ENCODE measurements around the gene CCNI. TPM values are rescaled to one million over a fixed set of nuclear protein-coding genes. Genes with fewer than 3 reads are reported as not detected.

CCNI gene, protein sequence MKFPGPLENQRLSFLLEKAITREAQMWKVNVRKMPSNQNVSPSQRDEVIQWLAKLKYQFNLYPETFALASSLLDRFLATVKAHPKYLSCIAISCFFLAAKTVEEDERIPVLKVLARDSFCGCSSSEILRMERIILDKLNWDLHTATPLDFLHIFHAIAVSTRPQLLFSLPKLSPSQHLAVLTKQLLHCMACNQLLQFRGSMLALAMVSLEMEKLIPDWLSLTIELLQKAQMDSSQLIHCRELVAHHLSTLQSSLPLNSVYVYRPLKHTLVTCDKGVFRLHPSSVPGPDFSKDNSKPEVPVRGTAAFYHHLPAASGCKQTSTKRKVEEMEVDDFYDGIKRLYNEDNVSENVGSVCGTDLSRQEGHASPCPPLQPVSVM
- total RNA-seq: 152 TPM

DNA sequence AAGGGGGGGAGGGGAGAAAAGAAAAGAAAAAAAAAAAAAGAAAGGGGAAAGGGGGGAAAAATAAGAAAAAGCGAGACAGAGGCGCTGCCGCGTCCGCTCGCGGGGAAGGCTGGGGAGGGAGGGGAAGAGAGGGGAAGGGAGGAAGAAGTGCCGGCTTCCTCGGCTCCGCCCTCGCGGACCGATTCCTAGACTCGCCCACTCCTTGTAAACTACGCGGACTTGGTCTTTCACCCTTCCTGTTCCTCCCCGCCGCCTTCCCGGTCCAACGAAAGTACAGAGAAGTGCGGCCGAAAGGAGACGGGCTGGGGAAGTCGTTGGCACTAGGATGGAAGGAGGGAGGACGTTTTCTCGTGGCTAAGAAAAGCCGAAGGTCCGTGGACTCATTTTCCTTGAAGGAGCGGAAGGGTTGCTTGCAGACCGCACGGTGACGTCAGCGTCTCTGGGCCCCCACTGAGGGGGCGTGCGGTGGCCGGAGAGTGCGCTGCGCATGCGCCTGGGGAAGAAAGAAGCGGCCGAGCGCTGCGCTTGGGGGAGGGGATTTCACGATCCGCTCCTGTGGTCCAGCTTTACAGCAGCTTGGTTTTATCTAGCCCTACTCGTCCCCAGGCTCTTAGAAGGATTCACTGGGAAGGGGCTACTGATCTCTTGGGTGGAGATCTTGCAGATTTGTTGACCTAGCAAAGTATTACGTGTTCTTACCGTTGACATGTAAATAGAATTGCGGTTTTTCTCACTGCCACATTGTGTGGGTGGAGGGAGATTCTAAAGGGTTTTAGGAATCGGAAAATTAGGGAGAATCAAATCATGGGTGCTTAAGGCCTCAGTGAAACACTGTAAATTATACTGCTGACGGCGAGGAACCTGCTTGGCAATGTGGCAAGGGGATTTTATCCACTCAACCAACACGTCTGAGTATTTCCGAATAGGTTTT lies at the start of gene CCNI:
CCNI (minus strand) TSS at position 121 of the 931 bp plus-strand sequence. CDS start 9,627 bp downstream, outside the sequence.
- peak within 1 kb of the TSS; percentile 99 for H3K27ac ChIP-seq (ENCODE audit: low read depth, low read length)
- peak within 1 kb of the TSS; percentile 96 to 98 (median 97) for H3K4me3 ChIP-seq (ENCODE audit: low read length in 3 of 3)
- H3K36me3 ChIP-seq (ENCODE audit: control insufficient read depth in 3 of 3, insufficient read depth in 3 of 3, low read length in 3 of 3): no peaks in the 10 kb centered on the region
- H3K27me3 ChIP-seq (ENCODE audit: control insufficient read depth in 3 of 3, insufficient read depth in 3 of 3, low read length in 3 of 3): no peaks in the 10 kb centered on the region
- peaks cover 19 to 33% (median 20%) of the 10 kb centered on the region in 3 donors for H3K4me1 ChIP-seq (ENCODE audit: control insufficient read depth in 3 of 3, insufficient read depth in 3 of 3, low read length in 3 of 3)
- H3K9me3 ChIP-seq (ENCODE audit: control insufficient read depth in 3 of 3, low read length in 3 of 3): no peaks in the 10 kb centered on the region
- peak within 1 kb of the TSS; percentile 85 to 99 (median 98) for H3K9ac ChIP-seq (ENCODE audit: low read depth in 1 of 3, low read length in 3 of 3)

DNA sequence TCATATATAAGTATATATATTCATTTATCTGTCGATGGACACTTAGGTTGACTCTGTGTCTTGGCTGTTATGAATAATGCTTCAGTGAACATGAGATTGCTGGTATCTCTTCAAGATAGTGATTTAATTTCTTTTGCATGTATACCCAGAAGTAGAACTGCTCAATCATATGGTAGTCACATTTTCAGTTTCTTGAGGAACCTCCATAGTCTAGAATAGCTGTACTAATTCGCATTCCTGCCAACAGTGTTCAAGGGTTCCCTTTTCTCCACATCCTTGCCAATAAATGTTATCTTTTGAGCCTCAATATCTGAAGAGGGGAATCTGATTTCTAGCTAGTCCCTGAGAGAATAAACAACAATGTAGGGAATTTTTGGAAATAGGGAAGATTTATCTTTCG lies 48.8 kb upstream of the CCNI start:
- peaks cover 0 to 4% (median 0%) of the 10 kb centered on the region in 3 donors for H3K27me3 ChIP-seq (ENCODE audit: control insufficient read depth in 3 of 3, insufficient read depth in 3 of 3, low read length in 3 of 3)
- H3K4me3 ChIP-seq (ENCODE audit: low read length in 3 of 3): no peak overlapping the region
- H3K36me3 ChIP-seq (ENCODE audit: control insufficient read depth in 3 of 3, insufficient read depth in 3 of 3, low read length in 3 of 3): no peaks in the 10 kb centered on the region
- peaks cover 5 to 8% (median 8%) of the 10 kb centered on the region in 3 donors for H3K4me1 ChIP-seq (ENCODE audit: control insufficient read depth in 3 of 3, insufficient read depth in 3 of 3, low read length in 3 of 3)
- H3K9ac ChIP-seq (ENCODE audit: low read depth in 1 of 3, low read length in 3 of 3): no peak overlapping the region
- no peak overlapping the region for H3K27ac ChIP-seq (ENCODE audit: low read depth, low read length)
- H3K9me3 ChIP-seq (ENCODE audit: control insufficient read depth in 3 of 3, low read length in 3 of 3): no peaks in the 10 kb centered on the region

DNA sequence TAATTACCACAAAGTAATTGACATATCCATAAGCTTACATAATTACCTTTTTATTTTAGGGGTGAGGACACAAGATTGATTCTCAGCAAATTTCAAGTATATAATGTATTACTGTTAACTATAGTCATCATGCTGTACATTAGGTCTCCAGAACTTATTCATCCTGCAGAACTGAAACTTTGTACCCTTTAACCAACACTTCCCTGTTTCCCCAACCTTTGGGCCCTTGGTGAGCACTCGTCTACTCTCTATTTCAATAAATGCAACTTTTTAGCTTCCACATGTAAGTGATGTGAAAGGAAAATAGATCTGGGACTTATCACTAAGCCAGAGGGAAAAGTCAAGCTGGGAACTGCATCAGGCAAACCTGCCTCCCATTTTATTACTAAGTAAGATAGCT lies 47.6 kb upstream of the CCNI start:
- Histone ChIP-seq H3K27ac (ENCODE audit: low read depth, low read length) (no peak overlapping the region), H3K4me1 (ENCODE audit: control insufficient read depth in 3 of 3, insufficient read depth in 3 of 3, low read length in 3 of 3) (peaks cover 5 to 8% (median 8%) of the 10 kb centered on the region in 3 donors), H3K9ac (ENCODE audit: low read depth in 1 of 3, low read length in 3 of 3) (no peak overlapping the region), H3K4me3 (ENCODE audit: low read length in 3 of 3) (no peak overlapping the region), H3K36me3 (ENCODE audit: control insufficient read depth in 3 of 3, insufficient read depth in 3 of 3, low read length in 3 of 3) (no peaks in the 10 kb centered on the region), H3K27me3 (ENCODE audit: control insufficient read depth in 3 of 3, insufficient read depth in 3 of 3, low read length in 3 of 3) (peaks cover 0 to 4% (median 0%) of the 10 kb centered on the region in 3 donors), H3K9me3 (ENCODE audit: control insufficient read depth in 3 of 3, low read length in 3 of 3) (no peaks in the 10 kb centered on the region)

DNA sequence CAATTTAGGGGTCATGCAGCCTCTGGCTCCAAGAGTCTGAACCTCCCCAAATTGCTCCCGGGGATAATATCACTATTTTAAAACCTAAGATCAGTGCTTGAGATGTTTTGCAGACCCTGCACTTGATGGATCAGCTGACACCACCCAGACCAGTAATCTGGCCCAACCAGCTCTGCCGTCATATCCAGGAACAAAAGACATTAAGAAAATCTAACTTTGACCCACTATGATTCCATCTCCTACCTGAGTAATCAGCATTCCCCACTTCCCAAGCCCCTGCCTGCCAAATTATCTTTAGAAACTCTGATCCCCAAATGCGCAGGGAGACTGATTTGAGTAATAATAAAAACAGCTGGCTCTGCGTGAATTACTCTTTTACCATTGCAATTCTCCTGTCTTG lies 46.9 kb upstream of the CCNI start:
- no peaks in the 10 kb centered on the region for H3K36me3 ChIP-seq (ENCODE audit: control insufficient read depth in 3 of 3, insufficient read depth in 3 of 3, low read length in 3 of 3)
- no peak overlapping the region for H3K9ac ChIP-seq (ENCODE audit: low read depth in 1 of 3, low read length in 3 of 3)
- H3K4me1 ChIP-seq (ENCODE audit: control insufficient read depth in 3 of 3, insufficient read depth in 3 of 3, low read length in 3 of 3): peaks cover under 1 to 4% (median under 1%) of the 10 kb centered on the region in 3 donors
- H3K27ac ChIP-seq (ENCODE audit: low read depth, low read length): no peak overlapping the region
- H3K27me3 ChIP-seq (ENCODE audit: control insufficient read depth in 3 of 3, insufficient read depth in 3 of 3, low read length in 3 of 3): peaks cover 0 to 4% (median 0%) of the 10 kb centered on the region in 3 donors
- H3K9me3 ChIP-seq (ENCODE audit: control insufficient read depth in 3 of 3, low read length in 3 of 3): no peaks in the 10 kb centered on the region
- no peak overlapping the region for H3K4me3 ChIP-seq (ENCODE audit: low read length in 3 of 3)

DNA sequence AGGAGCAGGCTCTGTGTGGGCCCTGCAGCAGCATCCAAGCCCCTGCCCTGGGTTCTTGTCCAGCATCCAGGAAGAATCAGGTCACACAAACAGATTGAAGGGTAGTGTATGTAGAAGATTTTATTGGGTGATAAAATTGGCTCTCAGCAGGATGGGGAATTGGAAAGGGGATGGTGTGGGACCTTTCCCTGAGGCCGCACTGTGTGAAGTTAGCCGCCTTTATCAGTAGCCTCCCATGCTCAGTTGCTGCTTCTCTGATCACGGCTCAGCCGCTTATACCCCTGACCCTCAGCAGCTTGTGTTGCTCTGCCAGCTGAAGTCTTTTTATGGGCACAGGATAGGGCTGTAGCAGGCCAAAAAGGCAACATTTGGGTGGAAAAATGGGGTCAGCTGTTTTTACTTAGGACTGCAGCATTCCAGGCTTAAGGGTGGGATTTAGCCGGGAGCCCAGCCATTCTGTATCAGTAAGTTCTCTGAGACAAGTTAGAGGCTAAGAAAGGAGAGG lies 46.0 kb upstream of the CCNI start:
- H3K4me3 ChIP-seq (ENCODE audit: low read length in 3 of 3): no peak overlapping the region
- H3K4me1 ChIP-seq (ENCODE audit: control insufficient read depth in 3 of 3, insufficient read depth in 3 of 3, low read length in 3 of 3): no peaks in the 10 kb centered on the region
- H3K36me3 ChIP-seq (ENCODE audit: control insufficient read depth in 3 of 3, insufficient read depth in 3 of 3, low read length in 3 of 3): no peaks in the 10 kb centered on the region
- H3K27me3 ChIP-seq (ENCODE audit: control insufficient read depth in 3 of 3, insufficient read depth in 3 of 3, low read length in 3 of 3): peaks cover 0 to 4% (median 0%) of the 10 kb centered on the region in 3 donors
- no peaks in the 10 kb centered on the region for H3K9me3 ChIP-seq (ENCODE audit: control insufficient read depth in 3 of 3, low read length in 3 of 3)
- no peak overlapping the region for H3K27ac ChIP-seq (ENCODE audit: low read depth, low read length)
- no peak overlapping the region for H3K9ac ChIP-seq (ENCODE audit: low read depth in 1 of 3, low read length in 3 of 3)

DNA sequence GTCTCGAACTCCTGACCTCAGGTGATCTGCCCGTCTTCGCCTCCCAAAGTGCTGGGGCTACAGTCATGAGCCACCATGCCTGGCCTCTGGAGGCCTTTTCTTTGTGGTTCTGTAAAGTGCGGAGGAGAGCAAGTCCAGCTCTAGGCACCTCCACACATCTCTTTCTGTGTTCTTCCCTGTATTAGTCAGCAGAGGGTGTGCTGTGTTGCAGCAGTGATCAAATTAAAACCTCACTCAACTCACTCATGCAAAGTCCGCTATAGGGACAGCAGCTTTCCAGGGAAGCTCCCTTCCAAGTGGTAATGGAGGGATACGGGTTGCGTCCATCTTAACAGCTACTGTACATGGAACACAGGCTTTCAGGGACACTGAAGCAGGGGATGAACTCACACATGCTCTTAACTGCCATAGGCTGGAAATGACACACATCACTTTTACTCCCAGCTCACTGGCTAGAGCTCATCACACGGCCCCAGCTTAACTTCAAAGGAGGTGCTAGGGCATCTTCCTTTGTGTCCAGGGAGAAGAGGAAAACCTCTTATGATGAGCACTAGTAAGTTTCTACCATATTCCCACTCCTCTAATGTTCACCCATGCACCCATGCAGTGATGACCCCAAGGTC lies 45.2 kb upstream of the CCNI start:
- no peak overlapping the region for H3K4me3 ChIP-seq (ENCODE audit: low read length in 3 of 3)
- H3K36me3 ChIP-seq (ENCODE audit: control insufficient read depth in 3 of 3, insufficient read depth in 3 of 3, low read length in 3 of 3): no peaks in the 10 kb centered on the region
- no peaks in the 10 kb centered on the region for H3K9me3 ChIP-seq (ENCODE audit: control insufficient read depth in 3 of 3, low read length in 3 of 3)
- H3K9ac ChIP-seq (ENCODE audit: low read depth in 1 of 3, low read length in 3 of 3): no peak overlapping the region
- H3K27me3 ChIP-seq (ENCODE audit: control insufficient read depth in 3 of 3, insufficient read depth in 3 of 3, low read length in 3 of 3): peaks cover 0 to 4% (median 0%) of the 10 kb centered on the region in 3 donors
- no peaks in the 10 kb centered on the region for H3K4me1 ChIP-seq (ENCODE audit: control insufficient read depth in 3 of 3, insufficient read depth in 3 of 3, low read length in 3 of 3)
- H3K27ac ChIP-seq (ENCODE audit: low read depth, low read length): no peak overlapping the region

DNA sequence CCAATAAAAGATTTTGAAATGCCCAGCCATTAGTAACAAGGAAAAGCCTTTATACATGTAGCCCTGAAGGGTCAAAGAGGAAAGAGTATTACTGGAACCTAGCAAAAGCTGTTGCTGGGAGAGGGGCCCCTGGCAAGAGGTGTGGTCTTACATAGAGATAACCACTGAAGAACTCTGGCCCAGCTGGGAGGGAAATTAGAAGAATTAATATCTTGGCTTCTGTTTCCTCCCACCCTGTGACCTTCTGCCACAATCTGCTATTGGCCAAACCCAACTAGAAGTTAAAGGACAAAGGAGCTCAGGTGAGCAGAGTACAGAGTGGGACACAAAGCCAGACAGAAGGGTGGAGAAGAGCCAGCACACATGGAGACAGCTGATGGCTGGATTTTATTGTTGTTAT lies 41.9 kb upstream of the CCNI start:
- no peaks in the 10 kb centered on the region for H3K9me3 ChIP-seq (ENCODE audit: control insufficient read depth in 3 of 3, low read length in 3 of 3)
- H3K4me3 ChIP-seq (ENCODE audit: low read length in 3 of 3): no peak overlapping the region
- H3K27ac ChIP-seq (ENCODE audit: low read depth, low read length): no peak overlapping the region
- peaks cover 0 to 4% (median 0%) of the 10 kb centered on the region in 3 donors for H3K27me3 ChIP-seq (ENCODE audit: control insufficient read depth in 3 of 3, insufficient read depth in 3 of 3, low read length in 3 of 3)
- no peak overlapping the region for H3K9ac ChIP-seq (ENCODE audit: low read depth in 1 of 3, low read length in 3 of 3)
- no peaks in the 10 kb centered on the region for H3K36me3 ChIP-seq (ENCODE audit: control insufficient read depth in 3 of 3, insufficient read depth in 3 of 3, low read length in 3 of 3)
- no peaks in the 10 kb centered on the region for H3K4me1 ChIP-seq (ENCODE audit: control insufficient read depth in 3 of 3, insufficient read depth in 3 of 3, low read length in 3 of 3)

DNA sequence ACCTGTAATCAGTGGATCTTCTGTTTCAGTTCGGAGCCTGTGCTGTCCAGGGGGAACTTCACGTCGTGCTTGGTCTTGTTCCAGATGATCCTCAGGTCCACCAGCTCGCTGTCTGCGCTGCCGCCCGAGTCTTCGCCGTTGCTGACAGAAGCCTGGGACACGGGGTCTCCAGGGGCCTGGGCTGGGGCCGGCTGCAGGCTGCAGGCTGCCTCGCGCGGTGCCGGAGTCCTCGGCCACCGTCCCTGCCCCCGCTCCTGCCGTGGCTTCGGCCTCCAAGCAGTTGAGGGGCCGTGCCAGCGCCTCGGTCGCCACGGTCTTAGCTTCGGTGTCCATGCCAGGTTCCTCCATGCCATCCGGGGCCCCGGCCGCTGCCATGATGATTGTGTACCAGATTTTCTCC lies 37.3 kb upstream of the CCNI start:
- no peak overlapping the region for H3K9ac ChIP-seq (ENCODE audit: low read depth in 1 of 3, low read length in 3 of 3)
- no peak overlapping the region for H3K4me3 ChIP-seq (ENCODE audit: low read length in 3 of 3)
- H3K27ac ChIP-seq (ENCODE audit: low read depth, low read length): no peak overlapping the region
- no peaks in the 10 kb centered on the region for H3K36me3 ChIP-seq (ENCODE audit: control insufficient read depth in 3 of 3, insufficient read depth in 3 of 3, low read length in 3 of 3)
- no peaks in the 10 kb centered on the region for H3K27me3 ChIP-seq (ENCODE audit: control insufficient read depth in 3 of 3, insufficient read depth in 3 of 3, low read length in 3 of 3)
- H3K9me3 ChIP-seq (ENCODE audit: control insufficient read depth in 3 of 3, low read length in 3 of 3): no peaks in the 10 kb centered on the region
- no peaks in the 10 kb centered on the region for H3K4me1 ChIP-seq (ENCODE audit: control insufficient read depth in 3 of 3, insufficient read depth in 3 of 3, low read length in 3 of 3)

DNA sequence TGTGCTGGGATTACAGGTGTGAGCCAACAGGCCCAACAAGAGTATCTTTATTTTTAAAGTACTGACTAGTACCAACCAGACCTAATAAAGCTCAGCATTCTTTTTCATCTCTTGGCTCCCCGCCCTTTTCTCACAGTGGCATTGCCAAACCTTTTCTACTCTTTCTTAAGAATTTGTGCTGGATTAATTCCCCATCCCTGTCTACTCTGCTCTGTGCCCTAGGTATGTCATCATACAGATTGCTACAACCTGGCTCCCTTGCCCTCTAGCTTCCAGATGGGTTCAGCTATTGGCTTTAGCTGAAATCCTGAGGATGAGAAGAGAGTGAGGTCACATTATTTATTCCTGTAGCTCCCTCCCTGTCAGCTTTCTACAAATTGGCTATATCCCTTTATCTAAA lies 34.9 kb upstream of the CCNI start:
- H3K4me3 ChIP-seq (ENCODE audit: low read length in 3 of 3): no peak overlapping the region
- no peaks in the 10 kb centered on the region for H3K9me3 ChIP-seq (ENCODE audit: control insufficient read depth in 3 of 3, low read length in 3 of 3)
- no peak overlapping the region for H3K27ac ChIP-seq (ENCODE audit: low read depth, low read length)
- H3K36me3 ChIP-seq (ENCODE audit: control insufficient read depth in 3 of 3, insufficient read depth in 3 of 3, low read length in 3 of 3): no peaks in the 10 kb centered on the region
- no peaks in the 10 kb centered on the region for H3K27me3 ChIP-seq (ENCODE audit: control insufficient read depth in 3 of 3, insufficient read depth in 3 of 3, low read length in 3 of 3)
- H3K4me1 ChIP-seq (ENCODE audit: control insufficient read depth in 3 of 3, insufficient read depth in 3 of 3, low read length in 3 of 3): no peaks in the 10 kb centered on the region
- H3K9ac ChIP-seq (ENCODE audit: low read depth in 1 of 3, low read length in 3 of 3): no peak overlapping the region

All from skeletal muscle tissue (tissue), 4 donors.